ENCODE data around the gene EARS2.

DNA sequence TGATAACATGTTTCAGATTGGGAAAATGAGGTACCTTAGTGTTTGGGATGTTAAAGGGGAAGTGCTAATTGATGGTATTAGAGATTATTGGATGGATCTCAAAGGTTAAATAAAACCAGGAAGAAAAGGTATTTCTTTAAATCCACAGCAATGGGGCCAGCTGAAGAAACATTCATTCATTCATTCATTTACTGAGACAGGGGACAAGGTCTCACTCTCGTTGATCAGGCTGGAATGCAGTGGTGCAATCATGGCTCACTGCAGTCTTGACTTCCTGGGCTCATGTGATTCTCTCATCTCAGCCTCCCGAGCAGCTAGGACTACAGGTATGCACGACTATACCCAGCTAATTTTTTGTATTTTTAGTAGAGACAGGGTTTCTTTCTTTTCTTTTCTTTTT is 19.8 kb downstream of the EARS2 start:
- TF ChIP-seq, protein P1, sequence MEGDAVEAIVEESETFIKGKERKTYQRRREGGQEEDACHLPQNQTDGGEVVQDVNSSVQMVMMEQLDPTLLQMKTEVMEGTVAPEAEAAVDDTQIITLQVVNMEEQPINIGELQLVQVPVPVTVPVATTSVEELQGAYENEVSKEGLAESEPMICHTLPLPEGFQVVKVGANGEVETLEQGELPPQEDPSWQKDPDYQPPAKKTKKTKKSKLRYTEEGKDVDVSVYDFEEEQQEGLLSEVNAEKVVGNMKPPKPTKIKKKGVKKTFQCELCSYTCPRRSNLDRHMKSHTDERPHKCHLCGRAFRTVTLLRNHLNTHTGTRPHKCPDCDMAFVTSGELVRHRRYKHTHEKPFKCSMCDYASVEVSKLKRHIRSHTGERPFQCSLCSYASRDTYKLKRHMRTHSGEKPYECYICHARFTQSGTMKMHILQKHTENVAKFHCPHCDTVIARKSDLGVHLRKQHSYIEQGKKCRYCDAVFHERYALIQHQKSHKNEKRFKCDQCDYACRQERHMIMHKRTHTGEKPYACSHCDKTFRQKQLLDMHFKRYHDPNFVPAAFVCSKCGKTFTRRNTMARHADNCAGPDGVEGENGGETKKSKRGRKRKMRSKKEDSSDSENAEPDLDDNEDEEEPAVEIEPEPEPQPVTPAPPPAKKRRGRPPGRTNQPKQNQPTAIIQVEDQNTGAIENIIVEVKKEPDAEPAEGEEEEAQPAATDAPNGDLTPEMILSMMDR (IDR thresholded peaks at IDR 0.05): no peak
- TF ChIP-seq POLR2A (IDR thresholded peaks at IDR 0.05): no peak
